PC-3 (cell line): ENCODE data around the gene MYLK4.

Experiments used
- EZH2 ChIP-seq: fragments of 300-600 bp; sonication (generic); IDR thresholded peaks from one replicate; pipeline ENCODE4 v1.6.1; 2017; ENCODE audit warnings: antibody characterized with exemption, mild to moderate bottlenecking, low read length; ENCODE audit not compliant: unreplicated experiment
- EZH2phosphoT487 ChIP-seq: fragments of 300-600 bp; sonication (generic); IDR thresholded peaks from 2 replicates; pipeline ENCODE4 v1.6.1; 2018; ENCODE audit warnings: mild to moderate bottlenecking, antibody characterized with exemption, low read length, borderline replicate concordance

- TF ChIP-seq EZH2phosphoT487 (no peak), EZH2 (no peak)
Measured at GRCh38 chr6:2745246-2745645, 5.5 kb downstream of the MYLK4 start.
